Tibial nerve (tissue), 4 donors: ENCODE data around the gene ACAD11.

Experiments used
- EP300 ChIP-seq, 2 donors: sonication (generic); formaldehyde crosslinking; IDR thresholded peaks; one replicate each; pipeline ENCODE4 v1.6.1; 2017; ENCODE audit warnings: antibody characterized with exemption in 2 of 2, mild to moderate bottlenecking in 1 of 2
- TF ChIP-seq, protein P1 (sequence below), 5 experiments: fragments of 200-600 bp in 3 of 5; fragments of 450-650 bp in 2 of 5; sonication (generic) in 3 of 5; IDR thresholded peaks; one replicate each; pipeline ENCODE4 v1.5.1; 2016 to 2019; ENCODE audit warnings: antibody characterized with exemption in 5 of 5, mild to moderate bottlenecking in 3 of 5, moderate library complexity in 2 of 5

DNA sequence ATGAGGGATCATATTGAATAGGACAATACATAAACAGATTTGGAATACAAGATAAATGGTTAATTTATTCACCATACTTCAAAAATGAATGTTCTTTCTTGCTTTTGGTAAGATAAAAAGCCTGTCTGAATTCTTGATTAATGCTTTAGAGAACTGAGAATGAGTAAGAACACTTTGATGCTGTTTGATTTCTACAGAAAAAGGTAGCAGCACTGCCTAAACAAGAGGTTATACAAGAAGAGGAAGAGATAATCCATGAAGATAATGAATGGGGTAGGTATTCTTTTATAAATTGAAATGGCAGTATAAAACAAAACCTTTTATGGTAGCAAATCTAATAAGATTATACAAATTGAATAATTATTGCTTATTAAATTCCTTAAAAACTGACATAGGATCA lies 15.8 kb upstream of the ACAD11 start:
- TF ChIP-seq, protein P1, sequence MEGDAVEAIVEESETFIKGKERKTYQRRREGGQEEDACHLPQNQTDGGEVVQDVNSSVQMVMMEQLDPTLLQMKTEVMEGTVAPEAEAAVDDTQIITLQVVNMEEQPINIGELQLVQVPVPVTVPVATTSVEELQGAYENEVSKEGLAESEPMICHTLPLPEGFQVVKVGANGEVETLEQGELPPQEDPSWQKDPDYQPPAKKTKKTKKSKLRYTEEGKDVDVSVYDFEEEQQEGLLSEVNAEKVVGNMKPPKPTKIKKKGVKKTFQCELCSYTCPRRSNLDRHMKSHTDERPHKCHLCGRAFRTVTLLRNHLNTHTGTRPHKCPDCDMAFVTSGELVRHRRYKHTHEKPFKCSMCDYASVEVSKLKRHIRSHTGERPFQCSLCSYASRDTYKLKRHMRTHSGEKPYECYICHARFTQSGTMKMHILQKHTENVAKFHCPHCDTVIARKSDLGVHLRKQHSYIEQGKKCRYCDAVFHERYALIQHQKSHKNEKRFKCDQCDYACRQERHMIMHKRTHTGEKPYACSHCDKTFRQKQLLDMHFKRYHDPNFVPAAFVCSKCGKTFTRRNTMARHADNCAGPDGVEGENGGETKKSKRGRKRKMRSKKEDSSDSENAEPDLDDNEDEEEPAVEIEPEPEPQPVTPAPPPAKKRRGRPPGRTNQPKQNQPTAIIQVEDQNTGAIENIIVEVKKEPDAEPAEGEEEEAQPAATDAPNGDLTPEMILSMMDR (IDR thresholded peaks at IDR 0.05) = no peak
- no peak for TF ChIP-seq EP300 (IDR thresholded peaks at IDR 0.05)
